IPS-NIHi7 (cell line): ENCODE results near the gene DZIP1L.
A peak's percentile ranks its signal among the peaks of the same experiment; 100 is the strongest.

ENCODE experiments used
- DNase-seq: peaks from one replicate; pipeline ENCODE4 v3.0.0; 2012; ENCODE audit warnings: mixed read lengths; ENCODE audit errors: extremely low spot score

Gene DZIP1L

GRCh38 chr3:138068579-138069174 is 46.7 kb downstream of the DZIP1L start:
- DNase-seq: peak; percentile 94

GRCh38 chr3:138068046-138068445 is 47.4 kb downstream of the DZIP1L start:
- no peak for DNase-seq

GRCh38 chr3:138066972-138067371 is 48.4 kb downstream of the DZIP1L start:
- no peak for DNase-seq

- no peak for DNase-seq
Measured at GRCh38 chr3:138066383-138066782, 49.0 kb downstream of the DZIP1L start.

GRCh38 chr3:138065949-138066348 is 49.5 kb downstream of the DZIP1L start:
- no peak for DNase-seq

- no peak for DNase-seq
Measured at GRCh38 chr3:138063416-138063815, 52.0 kb downstream of the DZIP1L start.

GRCh38 chr3:138062626-138063025 is 52.8 kb downstream of the DZIP1L start:
- DNase-seq: no peak

GRCh38 chr3:138062037-138062436 is 53.4 kb downstream of the DZIP1L start:
- no peak for DNase-seq

- no peak for DNase-seq
Measured at GRCh38 chr3:138060792-138061191, 54.6 kb downstream of the DZIP1L start.

GRCh38 chr3:138059261-138059660 is 56.1 kb downstream of the DZIP1L start:
- no peak for DNase-seq

- DNase-seq: no peak
Measured at GRCh38 chr3:138057384-138057783, 58.0 kb downstream of the DZIP1L start.

- no peak for DNase-seq
Measured at GRCh38 chr3:138054057-138054456, 61.4 kb downstream of the DZIP1L start.

GRCh38 chr3:138051947-138052802 is 63.2 kb downstream of the DZIP1L start:
- peak; percentile 67 for DNase-seq

- DNase-seq: peak; percentile 48
Measured at GRCh38 chr3:138049157-138049919, 66.1 kb downstream of the DZIP1L start.

- DNase-seq: no peak
Measured at GRCh38 chr3:138047596-138048158, 67.7 kb downstream of the DZIP1L start.

GRCh38 chr3:138046955-138047354 is 68.5 kb downstream of the DZIP1L start:
- no peak for DNase-seq

GRCh38 chr3:138046085-138046484 is 69.3 kb downstream of the DZIP1L start:
- no peak for DNase-seq

- DNase-seq: no peak
Measured at GRCh38 chr3:138043266-138044029, 72.0 kb downstream of the DZIP1L start.

- no peak for DNase-seq
Measured at GRCh38 chr3:138042043-138042442, 73.4 kb downstream of the DZIP1L start.

- no peak for DNase-seq
Measured at GRCh38 chr3:138038725-138039462, 76.5 kb downstream of the DZIP1L start.

- DNase-seq: no peak
Measured at GRCh38 chr3:138036572-138036971, 78.8 kb downstream of the DZIP1L start.
